ENCODE measurements around the gene PSMG3. TPM values are rescaled to one million over a fixed set of nuclear protein-coding genes. Genes with fewer than 3 reads are reported as not detected.
A peak's percentile ranks its signal among the peaks of the same experiment; 100 is the strongest.

The PSMG3 gene
- total RNA-seq, 1 experiment from 2014 or later = 59.4 TPM

DNA sequence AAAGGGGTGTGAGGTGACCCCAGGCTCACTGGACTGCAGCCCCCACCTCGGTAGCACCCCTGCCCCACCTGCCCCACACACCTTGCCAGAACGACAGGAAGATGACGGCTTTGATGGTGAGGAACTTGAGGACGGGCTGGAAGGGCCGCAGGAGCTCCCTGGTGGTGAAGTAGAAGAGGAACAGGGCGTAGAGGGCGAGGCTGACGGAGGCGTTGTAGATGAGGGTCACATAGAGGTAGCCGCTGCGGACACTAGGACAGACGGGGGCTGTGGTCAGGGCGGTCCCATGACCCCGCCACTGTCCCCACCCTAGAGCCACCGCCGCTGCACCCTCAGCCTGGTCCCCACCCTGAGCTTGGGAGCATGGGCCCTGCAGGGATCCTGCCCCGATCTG, 21.4 kb downstream of the PSMG3 start:
- Histone ChIP-seq H3K4me1 (ENCODE audit: control insufficient read depth, insufficient read depth, low read length) (peaks cover 29% of the 10 kb centered on the region), H3K27me3 (ENCODE audit: control insufficient read depth, insufficient read depth, low read length) (no peaks in the 10 kb centered on the region), H3K27ac (ENCODE audit: low read length) (no peak overlapping the region), H3K36me3 (ENCODE audit: control insufficient read depth, insufficient read depth, low read length) (no peaks in the 10 kb centered on the region), H3K9me3 (ENCODE audit: control insufficient read depth, insufficient read depth, low read depth, low read length) (no peaks in the 10 kb centered on the region), H3K4me3 (ENCODE audit: low read depth in 2 of 2, low read length in 2 of 2) (no peak overlapping the region)
- ChIA-PET CTCF (interaction anchor here (0.6 to 1.0 kb wide), 2 partner anchors 33 to 1072 kb away, joined by 3 to 7 read pairs; no protein-coding TSS in a partner anchor), POLR2A (interaction anchor here (1.5 kb wide), 1 partner anchor 11 kb away, joined by 5 read pairs; no protein-coding TSS in a partner anchor)
- no TSS peak for BruUV-seq (replicated peaks)
- no peak for TF ChIP-seq TCF7L2 (IDR thresholded peaks at IDR 0.05; ENCODE audit: low read depth, low read length)
- TF ChIP-seq, protein P1, sequence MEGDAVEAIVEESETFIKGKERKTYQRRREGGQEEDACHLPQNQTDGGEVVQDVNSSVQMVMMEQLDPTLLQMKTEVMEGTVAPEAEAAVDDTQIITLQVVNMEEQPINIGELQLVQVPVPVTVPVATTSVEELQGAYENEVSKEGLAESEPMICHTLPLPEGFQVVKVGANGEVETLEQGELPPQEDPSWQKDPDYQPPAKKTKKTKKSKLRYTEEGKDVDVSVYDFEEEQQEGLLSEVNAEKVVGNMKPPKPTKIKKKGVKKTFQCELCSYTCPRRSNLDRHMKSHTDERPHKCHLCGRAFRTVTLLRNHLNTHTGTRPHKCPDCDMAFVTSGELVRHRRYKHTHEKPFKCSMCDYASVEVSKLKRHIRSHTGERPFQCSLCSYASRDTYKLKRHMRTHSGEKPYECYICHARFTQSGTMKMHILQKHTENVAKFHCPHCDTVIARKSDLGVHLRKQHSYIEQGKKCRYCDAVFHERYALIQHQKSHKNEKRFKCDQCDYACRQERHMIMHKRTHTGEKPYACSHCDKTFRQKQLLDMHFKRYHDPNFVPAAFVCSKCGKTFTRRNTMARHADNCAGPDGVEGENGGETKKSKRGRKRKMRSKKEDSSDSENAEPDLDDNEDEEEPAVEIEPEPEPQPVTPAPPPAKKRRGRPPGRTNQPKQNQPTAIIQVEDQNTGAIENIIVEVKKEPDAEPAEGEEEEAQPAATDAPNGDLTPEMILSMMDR (IDR thresholded peaks at IDR 0.05) = peak; percentile 78
- intact Hi-C loops (cut with micrococcal nuclease; ENCODE audit: unreplicated experiment) (no loop called here), in situ Hi-C loops (cut with HindIII; ENCODE audit: low pct_unique_long_range_greater_than_20kb, low sequenced_read_pairs) (no loop called here)
- DNase-seq (ENCODE audit: low read depth, low spot score) (no peak), ATAC-seq (peak; percentile 39)

DNA sequence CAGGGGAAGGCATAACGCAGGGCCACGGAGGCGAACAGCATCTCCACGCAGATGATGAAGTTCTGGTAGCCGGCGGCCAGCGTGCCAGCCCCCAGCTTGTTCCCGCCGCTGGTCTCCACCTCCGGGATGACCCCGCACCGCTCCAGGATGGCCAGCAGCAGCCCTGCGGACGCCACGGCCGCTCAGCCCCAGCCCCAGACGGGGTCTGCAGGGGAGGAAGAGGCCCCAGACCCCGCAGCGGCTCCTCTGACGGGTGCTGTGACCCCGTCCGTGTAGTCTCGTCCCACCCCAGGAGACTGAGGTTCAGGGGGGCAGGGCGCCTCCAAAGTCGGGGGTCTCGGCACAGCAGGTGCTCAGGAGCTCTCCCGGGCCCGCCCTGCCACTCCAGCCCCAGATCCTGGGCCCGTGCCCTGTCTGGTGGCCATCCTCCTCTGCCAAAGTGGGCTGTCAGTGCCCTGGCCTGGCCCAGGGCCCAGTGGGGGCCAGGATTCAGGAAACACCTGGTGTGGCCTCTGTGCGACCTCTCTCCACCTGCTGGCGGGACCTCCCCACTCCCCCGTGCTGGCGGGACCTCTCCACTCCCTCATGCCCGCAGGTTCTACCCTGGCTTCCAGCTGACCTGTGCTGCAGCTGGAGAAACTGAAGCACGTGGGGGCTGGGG, 21.9 kb downstream of the PSMG3 start:
- POLR2A ChIA-PET = interaction anchor here (1.5 kb wide), 1 partner anchor 11 kb away, joined by 5 read pairs; no protein-coding TSS in a partner anchor
- CTCF ChIA-PET = interaction anchor here (0.5 to 1.0 kb wide), 3 partner anchors 32 to 1071 kb away, joined by 3 to 7 read pairs (median 3); no protein-coding TSS in a partner anchor
- in situ Hi-C loops (cut with HindIII; ENCODE audit: low pct_unique_long_range_greater_than_20kb, low sequenced_read_pairs) = no loop called here

More for the DNA sequence above, 21.9 kb downstream of the PSMG3 start:
- intact Hi-C loops (cut with micrococcal nuclease; ENCODE audit: unreplicated experiment) = no loop called here
- peaks cover 34% of the 10 kb centered on the region for H3K4me1 ChIP-seq (ENCODE audit: control insufficient read depth, insufficient read depth, low read length)
- no peak overlapping the region for H3K27ac ChIP-seq (ENCODE audit: low read length)
- no TSS peak for BruUV-seq (replicated peaks)
- no peaks in the 10 kb centered on the region for H3K36me3 ChIP-seq (ENCODE audit: control insufficient read depth, insufficient read depth, low read length)
- no peaks in the 10 kb centered on the region for H3K27me3 ChIP-seq (ENCODE audit: control insufficient read depth, insufficient read depth, low read length)
- no peak for DNase-seq (ENCODE audit: low read depth, low spot score)
- no peaks in the 10 kb centered on the region for H3K9me3 ChIP-seq (ENCODE audit: control insufficient read depth, insufficient read depth, low read depth, low read length)
- no peak for ATAC-seq
- no peak overlapping the region for H3K4me3 ChIP-seq (ENCODE audit: low read depth in 2 of 2, low read length in 2 of 2)
- TF ChIP-seq, protein P2, sequence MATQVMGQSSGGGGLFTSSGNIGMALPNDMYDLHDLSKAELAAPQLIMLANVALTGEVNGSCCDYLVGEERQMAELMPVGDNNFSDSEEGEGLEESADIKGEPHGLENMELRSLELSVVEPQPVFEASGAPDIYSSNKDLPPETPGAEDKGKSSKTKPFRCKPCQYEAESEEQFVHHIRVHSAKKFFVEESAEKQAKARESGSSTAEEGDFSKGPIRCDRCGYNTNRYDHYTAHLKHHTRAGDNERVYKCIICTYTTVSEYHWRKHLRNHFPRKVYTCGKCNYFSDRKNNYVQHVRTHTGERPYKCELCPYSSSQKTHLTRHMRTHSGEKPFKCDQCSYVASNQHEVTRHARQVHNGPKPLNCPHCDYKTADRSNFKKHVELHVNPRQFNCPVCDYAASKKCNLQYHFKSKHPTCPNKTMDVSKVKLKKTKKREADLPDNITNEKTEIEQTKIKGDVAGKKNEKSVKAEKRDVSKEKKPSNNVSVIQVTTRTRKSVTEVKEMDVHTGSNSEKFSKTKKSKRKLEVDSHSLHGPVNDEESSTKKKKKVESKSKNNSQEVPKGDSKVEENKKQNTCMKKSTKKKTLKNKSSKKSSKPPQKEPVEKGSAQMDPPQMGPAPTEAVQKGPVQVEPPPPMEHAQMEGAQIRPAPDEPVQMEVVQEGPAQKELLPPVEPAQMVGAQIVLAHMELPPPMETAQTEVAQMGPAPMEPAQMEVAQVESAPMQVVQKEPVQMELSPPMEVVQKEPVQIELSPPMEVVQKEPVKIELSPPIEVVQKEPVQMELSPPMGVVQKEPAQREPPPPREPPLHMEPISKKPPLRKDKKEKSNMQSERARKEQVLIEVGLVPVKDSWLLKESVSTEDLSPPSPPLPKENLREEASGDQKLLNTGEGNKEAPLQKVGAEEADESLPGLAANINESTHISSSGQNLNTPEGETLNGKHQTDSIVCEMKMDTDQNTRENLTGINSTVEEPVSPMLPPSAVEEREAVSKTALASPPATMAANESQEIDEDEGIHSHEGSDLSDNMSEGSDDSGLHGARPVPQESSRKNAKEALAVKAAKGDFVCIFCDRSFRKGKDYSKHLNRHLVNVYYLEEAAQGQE (IDR thresholded peaks at IDR 0.05; ENCODE audit: insufficient read depth in 1 of 2, low read depth in 2 of 2, low read length in 1 of 2) = no peak
- TF ChIP-seq SIN3A (IDR thresholded peaks at IDR 0.05; ENCODE audit: borderline replicate concordance, insufficient read depth, low read depth, low read length) = no peak
- TF ChIP-seq, protein P1 (IDR thresholded peaks at IDR 0.05) = no peak
- TF ChIP-seq POLR2AphosphoS5 (IDR thresholded peaks at IDR 0.05; ENCODE audit: low read depth, low read length) = no peak
- no peak for TF ChIP-seq TCF7L2 (IDR thresholded peaks at IDR 0.05; ENCODE audit: low read depth, low read length)

Measured in Panc1 (cell line).